ENCODE results near the gene KRTCAP3. TPM values are rescaled to one million over a fixed set of nuclear protein-coding genes. Genes with fewer than 3 reads are reported as not detected.
A peak's percentile ranks its signal among the peaks of the same experiment; 100 is the strongest.

KRTCAP3 gene
- total RNA-seq, 1 donor from 2014 or later: 0.60 TPM

GRCh38 chr2:27428978-27429541 lies 13.1 kb upstream of the KRTCAP3 start:
- intact Hi-C loops (cut with DNase I): loop anchor here (2.0 to 5.0 kb wide), 3 partner anchors 20 to 58 kb away; partner anchors contain the start of genes EIF2B4, IFT172, PPM1G and SNX17
- DNase-seq (ENCODE audit: missing footprints) (peak; percentile 94), ATAC-seq (peak; percentile 91)

- ATAC-seq (no peak), DNase-seq (ENCODE audit: missing footprints) (no peak)
- intact Hi-C loops (cut with DNase I): no loop called here
Measured at GRCh38 chr2:27431395-27431794, 10.8 kb upstream of the KRTCAP3 start.

DNA sequence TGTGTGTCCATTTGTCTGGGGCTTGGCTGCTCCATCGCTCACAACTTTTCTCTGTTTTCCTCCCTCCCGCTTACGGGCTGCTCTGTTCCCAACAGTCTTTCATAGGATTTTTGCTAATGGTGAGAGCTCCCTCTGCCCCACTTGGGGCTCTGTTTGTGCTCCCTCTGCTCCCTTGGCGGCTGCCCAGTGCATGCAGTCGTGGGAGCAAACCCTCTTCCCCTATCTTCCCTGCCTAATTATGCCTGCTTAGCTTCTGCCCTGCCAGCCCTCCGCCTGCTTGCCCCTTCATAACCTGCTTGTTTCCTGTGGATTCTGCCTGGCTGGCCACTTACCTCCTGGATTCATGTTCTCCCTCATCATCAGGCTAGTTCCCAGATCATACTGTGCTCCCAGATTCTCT lies 6.6 kb upstream of the KRTCAP3 start:
- intact Hi-C loops (cut with DNase I): no loop called here
- no peak for DNase-seq (ENCODE audit: missing footprints)
- ATAC-seq: no peak

DNA sequence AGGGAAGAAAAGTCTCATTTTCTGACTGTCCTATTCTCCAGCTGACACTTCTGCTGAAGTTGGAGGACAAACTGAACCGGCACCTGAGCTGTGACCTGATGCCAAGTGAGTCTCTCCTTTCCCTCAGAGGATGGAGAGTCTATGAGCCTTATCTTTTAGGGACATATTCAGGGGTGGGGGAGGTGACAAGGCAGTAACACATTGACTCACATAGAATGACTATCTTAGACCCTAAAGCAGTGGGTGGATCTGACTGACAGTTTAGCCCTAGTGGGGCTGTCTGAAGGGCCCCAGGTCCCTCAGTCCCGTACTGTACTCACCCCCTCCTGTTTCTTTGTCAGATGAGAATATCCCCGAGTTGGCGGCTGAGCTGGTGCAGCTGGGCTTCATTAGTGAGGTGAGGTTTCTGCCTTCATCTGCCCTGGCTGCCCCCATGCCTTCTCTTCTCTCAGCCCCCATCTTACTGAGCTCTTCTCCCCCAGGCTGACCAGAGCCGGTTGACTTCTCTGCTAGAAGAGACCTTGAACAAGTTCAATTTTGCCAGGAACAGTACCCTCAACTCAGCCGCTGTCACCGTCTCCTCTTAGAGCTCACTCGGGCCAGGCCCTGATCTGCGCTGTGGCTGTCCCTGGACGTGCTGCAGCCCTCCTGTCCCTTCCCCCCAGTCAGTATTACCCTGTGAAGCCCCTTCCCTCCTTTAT lies 805 bp upstream of the KRTCAP3 start:
- ATAC-seq (peak; percentile 26), DNase-seq (ENCODE audit: missing footprints) (no peak)
- intact Hi-C loops (cut with DNase I): no loop called here

DNA sequence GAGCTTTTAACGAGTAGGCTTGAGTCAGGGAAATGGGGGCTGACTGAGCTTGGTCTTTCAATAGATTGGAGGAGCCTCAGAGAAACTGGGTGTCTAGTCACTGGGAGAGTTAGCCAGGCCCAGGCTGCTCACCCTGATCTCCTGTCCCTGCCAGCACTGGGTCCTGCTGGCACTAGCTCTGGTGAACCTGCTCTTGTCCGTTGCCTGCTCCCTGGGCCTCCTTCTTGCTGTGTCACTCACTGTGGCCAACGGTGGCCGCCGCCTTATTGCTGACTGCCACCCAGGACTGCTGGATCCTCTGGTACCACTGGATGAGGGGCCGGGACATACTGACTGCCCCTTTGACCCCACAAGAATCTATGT lies 720 bp downstream of the KRTCAP3 start:
- intact Hi-C loops (cut with DNase I): no loop called here
- DNase-seq (ENCODE audit: missing footprints) (no peak), ATAC-seq (peak; percentile 21)

GRCh38 chr2:27445155-27445554 lies 3.0 kb downstream of the KRTCAP3 start:
- intact Hi-C loops (cut with DNase I): no loop called here
- DNase-seq (ENCODE audit: missing footprints) (no peak), ATAC-seq (no peak)

DNA sequence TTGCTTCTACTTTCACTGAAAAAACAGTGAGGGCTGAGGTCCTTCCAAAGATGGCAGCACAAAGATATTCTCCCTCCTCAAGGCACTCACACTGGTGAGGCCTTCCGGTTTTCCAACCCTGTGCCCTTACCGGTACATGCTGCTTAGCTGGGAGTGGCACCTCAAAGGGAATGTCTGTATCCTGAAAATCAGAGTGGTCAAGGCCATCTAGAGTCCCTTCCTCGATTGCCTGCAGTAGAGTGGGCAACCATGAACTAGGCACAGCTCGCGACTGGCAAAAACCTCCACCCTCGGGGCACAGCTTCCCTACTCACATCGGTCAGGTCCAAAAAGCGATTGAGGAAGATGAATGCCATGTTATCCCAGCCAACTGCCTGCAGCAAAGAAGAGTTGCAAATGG lies 3.4 kb downstream of the KRTCAP3 start:
- intact Hi-C loops (cut with DNase I): no loop called here
- ATAC-seq (no peak), DNase-seq (ENCODE audit: missing footprints) (no peak)

DNA sequence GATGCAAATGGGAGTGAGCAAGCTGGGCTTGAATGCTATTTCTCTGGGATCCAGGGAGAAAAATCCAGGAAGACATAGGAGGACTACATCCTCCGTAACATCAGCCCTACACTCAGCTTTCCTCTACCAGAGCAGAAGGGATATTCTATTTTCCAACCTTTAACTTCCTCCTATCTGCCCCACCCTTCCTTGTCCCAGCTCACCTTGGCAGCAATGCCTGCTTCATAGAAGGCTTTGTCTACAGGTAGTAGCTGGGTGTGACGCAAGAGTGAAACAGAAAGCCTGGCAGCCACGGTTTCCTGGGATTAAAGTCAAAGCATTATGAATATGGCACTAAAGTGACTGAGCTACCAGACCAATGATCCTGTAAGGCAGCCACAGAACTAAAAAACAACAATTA lies 3.9 kb downstream of the KRTCAP3 start:
- DNase-seq (ENCODE audit: missing footprints) (no peak), ATAC-seq (no peak)
- intact Hi-C loops (cut with DNase I): no loop called here

DNA sequence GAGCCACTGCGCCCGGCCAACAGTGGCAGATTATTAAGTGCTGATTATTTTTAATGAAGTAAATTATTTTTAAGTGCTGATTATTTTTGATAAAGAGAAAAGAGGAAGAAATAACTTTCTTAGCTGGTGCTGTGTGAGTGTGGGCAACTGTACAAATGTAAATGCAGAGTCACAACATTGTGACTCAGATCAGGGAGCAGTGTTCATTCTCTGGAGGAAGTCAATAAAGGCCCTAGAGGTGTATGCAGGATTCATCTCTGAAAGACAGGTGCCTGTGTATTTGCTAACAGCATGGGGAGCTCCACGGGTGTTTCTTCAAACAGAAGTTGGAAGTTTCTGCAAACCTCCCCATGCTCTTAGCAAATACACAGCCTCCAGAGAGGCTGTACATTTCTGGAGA lies 6.2 kb downstream of the KRTCAP3 start:
- intact Hi-C loops (cut with DNase I): no loop called here
- DNase-seq (ENCODE audit: missing footprints): no peak
- ATAC-seq: no peak

GRCh38 chr2:27451095-27451494 lies 8.9 kb downstream of the KRTCAP3 start:
- no peak for ATAC-seq
- no peak for DNase-seq (ENCODE audit: missing footprints)
- intact Hi-C loops (cut with DNase I): no loop called here

- intact Hi-C loops (cut with DNase I): no loop called here
- ATAC-seq: peak; percentile 13
- DNase-seq (ENCODE audit: missing footprints): no peak
Measured at GRCh38 chr2:27453968-27454367, 11.8 kb downstream of the KRTCAP3 start.

DNA sequence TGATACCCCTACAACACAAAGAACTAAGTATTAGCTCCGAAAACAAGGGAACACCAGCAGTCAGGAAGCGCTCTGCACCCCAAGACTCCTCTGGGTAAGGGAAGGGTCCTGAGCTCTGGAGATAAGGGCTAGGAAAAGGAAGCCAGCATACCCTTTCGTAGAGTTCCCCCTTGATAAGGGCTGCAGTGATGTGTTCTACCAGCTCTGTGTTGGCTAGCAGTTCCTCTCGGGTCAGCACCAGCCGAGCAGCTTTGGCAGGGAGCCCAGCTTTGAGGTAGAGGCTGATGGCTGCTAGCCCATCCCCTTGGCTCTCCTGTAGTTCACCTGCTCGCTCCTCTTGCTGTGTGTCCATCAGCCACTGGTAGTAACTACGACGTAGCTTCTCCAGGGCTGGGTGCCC lies 18.9 kb downstream of the KRTCAP3 start:
- intact Hi-C loops (cut with DNase I): no loop called here

GRCh38 chr2:27464443-27464842 lies 22.3 kb downstream of the KRTCAP3 start:
- ATAC-seq: no peak
- intact Hi-C loops (cut with DNase I): no loop called here
- no peak for DNase-seq (ENCODE audit: missing footprints)

More for the DNA sequence above, 18.9 kb downstream of the KRTCAP3 start:
- DNase-seq (ENCODE audit: missing footprints): no peak
- ATAC-seq: peak; percentile 23

GRCh38 chr2:27471961-27472360 lies 29.8 kb downstream of the KRTCAP3 start:
- ATAC-seq (no peak), DNase-seq (ENCODE audit: missing footprints) (no peak)
- intact Hi-C loops (cut with DNase I): no loop called here

DNA sequence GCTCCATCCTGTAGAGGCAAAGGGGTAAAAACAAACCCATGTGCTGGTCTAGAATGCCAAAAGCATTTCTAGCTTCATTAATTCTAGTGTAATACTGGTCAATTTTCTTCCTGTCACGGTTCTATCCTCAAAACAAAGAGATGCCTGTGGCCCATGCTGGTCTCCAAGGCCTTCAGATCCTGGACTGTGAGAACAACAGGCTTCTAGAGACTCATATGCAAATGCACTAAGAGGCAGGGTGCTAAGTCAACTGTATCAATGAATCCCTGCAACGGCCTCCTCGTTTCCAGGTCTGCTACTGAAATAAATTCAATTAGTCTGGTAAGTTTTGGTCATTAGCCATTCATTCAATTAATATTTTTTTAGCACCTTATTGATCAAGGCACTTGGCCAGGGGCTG lies 43.3 kb downstream of the KRTCAP3 start:
- no peak for DNase-seq (ENCODE audit: missing footprints)
- intact Hi-C loops (cut with DNase I): loop anchor here (5.0 kb wide), 2 partner anchors 58 to 78 kb away; partner anchors contain the start of genes NRBP1 and PPM1G
- ATAC-seq: no peak

- intact Hi-C loops (cut with DNase I): loop anchor here (5.0 kb wide), 2 partner anchors 62 to 82 kb away; partner anchors contain the start of genes NRBP1 and PPM1G
Measured at GRCh38 chr2:27489118-27489497, 46.9 kb downstream of the KRTCAP3 start.

GRCh38 chr2:27489498-27490397 lies 47.6 kb downstream of the KRTCAP3 start, which contains the start of gene IFT172:
IFT172 (minus strand) TSS chr2:27489743; CDS start chr2:27489653, 90 bp downstream.
- peak; percentile 99 for ATAC-seq
- intact Hi-C loops (cut with DNase I): loop anchor here (5.0 kb wide), 3 partner anchors 62 to 93 kb away; partner anchors contain the start of genes NRBP1, PPM1G and ZNF512
- peak; percentile 99 for DNase-seq (ENCODE audit: missing footprints)

More at GRCh38 chr2:27489118-27489497, 46.9 kb downstream of the KRTCAP3 start:
- ATAC-seq (peak; percentile 3), DNase-seq (ENCODE audit: missing footprints) (no peak)

- ATAC-seq: no peak
- DNase-seq (ENCODE audit: missing footprints): no peak
- intact Hi-C loops (cut with DNase I): loop anchor here (5.0 kb wide), 1 partner anchor 90 kb away; the partner anchor contains the start of gene ZNF512
Measured at GRCh38 chr2:27492557-27492956, 50.4 kb downstream of the KRTCAP3 start.

DNA sequence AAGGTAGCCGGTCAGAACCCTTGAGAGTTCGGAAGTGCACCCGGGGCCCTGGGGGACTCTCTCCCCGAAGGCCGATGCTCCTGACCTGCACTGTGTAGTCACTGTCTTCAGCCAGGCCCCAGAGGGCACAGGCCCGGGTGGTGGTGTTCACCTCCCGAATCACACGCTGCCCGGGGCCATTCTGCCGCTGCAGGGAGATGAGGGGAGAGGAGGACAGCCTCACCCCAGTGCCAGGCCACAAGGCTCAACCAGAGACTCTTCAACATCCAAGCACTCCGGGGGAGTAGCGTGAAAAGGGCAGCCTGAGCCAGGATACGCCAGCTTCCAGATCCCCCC lies 51.7 kb downstream of the KRTCAP3 start:
- no peak for ATAC-seq
- DNase-seq (ENCODE audit: missing footprints): no peak
- intact Hi-C loops (cut with DNase I): loop anchor here (5.0 kb wide), 1 partner anchor 88 kb away; the partner anchor contains the start of gene ZNF512
